Activated CD8-positive, alpha-beta memory T cell treated with anti-CD3 and anti-CD28 coated beads for 48 hours (primary cell): ENCODE results near the gene OR10P1.
"Not testable (repeated sequence)": the region's sequence is repeated elsewhere in the genome, so short reads cannot be mapped to it uniquely, and the experiment has no call there.

ENCODE experiments used
- DNase-seq, 3 experiments: peaks; one replicate each; pipeline ENCODE4 v3.0.0-alpha.2; 2020; ENCODE audit warnings: low read depth in 2 of 3, low spot score in 2 of 3

OR10P1 gene

DNA sequence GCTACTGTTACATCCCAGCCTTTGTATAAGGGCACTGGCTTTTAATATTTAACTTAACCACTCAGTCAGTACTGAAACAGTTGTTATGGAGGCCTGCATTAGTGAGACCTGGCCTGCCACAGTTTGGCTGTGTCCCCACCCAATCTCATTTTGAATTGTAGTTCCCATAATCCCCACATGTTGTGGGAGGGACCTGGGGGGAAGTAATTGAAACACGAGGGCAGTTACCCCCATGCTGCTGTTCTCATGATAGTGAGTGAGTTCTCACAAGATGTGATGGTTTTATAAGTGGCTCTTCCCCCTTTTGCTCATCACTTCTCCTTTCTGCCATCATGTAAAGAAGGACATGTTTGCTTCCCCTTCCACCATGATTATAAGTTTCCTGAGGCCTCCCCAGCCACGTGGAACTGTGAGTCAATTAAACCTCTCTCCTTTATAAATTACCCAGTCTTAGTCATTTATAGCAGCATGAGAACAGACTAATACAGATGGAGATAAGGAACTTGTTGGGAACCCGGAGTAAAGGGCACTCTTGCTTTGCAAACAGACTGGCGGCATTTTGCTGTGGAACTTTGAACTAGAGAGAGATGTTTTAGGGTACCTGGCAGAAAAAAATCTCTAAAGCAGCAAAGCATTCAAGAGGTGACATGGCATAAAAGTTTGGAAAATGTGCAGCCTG lies 14.1 kb downstream of the OR10P1 start:
- DNase-seq = not testable (repeated sequence)

DNA sequence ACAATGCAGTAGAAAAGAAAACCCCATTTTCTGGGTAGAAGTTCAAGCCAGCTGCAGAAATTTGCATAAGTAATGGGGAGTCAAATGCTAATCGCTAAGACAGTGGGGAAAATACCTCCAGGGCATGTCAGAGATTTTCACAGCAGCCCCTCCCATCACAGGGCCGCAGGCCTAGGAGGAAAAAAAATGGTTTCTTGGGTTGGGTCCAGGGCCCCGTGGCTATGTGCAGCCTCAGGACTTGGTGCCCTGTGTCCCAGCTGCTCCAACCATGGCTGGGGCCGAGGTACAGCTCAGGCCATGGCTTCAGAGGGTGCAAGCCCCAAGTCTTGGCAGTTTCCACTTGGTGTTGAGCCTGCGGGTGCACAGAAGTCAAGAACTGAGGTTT lies 14.6 kb downstream of the OR10P1 start:
- no peak for DNase-seq

DNA sequence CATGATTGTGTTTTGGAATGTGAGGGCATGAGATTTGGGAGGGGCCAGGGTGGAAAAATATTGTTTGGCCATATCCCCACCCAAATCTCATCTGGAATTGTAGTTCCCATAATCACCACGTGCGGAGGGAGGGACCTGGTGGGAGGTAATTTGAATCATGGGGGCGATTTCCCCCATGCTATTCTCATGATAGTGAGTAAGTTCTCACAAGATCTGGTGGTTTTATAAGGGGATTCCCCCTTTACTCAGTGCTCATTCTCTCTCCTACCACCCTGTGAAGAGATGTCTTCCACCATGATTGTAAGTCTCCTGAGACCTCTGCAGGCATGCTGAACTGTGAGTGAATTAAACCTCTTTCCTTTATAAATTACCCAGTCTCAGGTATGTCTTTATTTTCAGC lies 15.7 kb downstream of the OR10P1 start:
- DNase-seq = no peak

DNA sequence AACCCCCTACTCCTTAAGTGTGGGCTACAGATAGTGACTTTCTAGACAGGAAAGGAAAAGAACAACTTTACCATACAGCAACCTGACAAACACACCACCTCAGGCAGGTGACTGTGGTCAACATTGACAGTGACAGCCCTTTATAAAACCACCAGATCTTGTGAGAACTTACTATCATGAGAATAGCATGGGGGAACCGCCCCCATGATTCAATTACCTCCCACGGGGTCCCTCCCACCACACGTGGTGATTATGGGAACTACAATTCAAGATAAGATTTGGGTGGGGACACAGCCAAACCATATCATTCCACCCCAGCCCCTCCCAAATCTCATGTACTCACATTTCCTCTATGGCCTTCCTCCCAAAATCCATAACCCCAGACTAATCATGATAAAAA lies 16.3 kb downstream of the OR10P1 start:
- no peak for DNase-seq

DNA sequence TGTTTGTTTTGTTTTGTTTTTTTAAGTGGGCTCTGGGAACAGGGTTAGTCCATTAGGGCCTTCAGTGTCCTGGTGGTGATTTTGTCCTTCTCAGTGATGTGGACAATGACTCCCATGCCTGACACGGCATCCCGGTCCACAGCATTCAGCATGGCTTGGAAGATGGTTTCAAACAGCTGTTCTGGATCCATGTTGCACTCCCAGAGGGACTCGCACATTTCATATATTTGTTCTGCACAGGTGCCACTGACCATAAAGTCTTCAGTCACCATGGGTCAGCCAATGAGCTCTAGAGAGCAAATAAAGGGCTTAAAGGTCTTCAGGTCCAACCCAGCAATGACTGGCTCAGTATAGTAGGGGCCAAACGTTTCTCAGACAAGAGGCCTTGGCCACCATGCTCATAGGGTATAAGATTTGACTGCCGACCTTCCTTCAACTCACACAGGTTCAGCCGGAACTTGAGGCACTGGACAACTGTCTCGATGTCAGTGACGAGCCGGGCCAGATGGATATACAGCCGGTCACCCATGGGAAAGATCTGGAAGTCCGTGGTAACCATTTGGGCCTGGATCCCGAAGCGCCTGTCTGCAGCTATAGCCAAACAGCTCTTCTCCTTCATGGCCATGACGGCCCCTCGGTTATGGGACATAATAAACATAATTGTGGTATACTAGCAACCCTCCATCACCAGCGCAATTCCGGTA lies 18.0 kb downstream of the OR10P1 start:
- no peak for DNase-seq

DNA sequence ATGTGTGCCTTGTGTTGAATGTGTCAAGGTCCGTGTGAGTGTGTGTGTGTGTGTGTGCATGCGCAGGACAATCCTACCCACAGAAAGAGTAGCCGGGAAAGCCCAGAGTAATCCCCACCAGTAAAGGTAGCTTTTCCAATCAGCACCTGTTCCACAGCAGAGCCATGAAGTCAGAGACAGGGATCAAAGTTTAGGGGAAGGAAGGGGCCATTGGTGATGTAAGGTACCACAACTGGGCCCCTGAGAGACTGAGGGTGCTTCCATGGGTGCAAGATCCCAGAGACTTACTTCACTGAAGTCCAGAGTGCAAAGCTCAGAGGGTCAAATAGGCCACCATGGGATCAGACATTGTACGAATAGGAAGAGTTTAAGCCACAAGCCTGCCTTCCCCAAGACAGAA lies 20.5 kb downstream of the OR10P1 start:
- DNase-seq = no peak

DNA sequence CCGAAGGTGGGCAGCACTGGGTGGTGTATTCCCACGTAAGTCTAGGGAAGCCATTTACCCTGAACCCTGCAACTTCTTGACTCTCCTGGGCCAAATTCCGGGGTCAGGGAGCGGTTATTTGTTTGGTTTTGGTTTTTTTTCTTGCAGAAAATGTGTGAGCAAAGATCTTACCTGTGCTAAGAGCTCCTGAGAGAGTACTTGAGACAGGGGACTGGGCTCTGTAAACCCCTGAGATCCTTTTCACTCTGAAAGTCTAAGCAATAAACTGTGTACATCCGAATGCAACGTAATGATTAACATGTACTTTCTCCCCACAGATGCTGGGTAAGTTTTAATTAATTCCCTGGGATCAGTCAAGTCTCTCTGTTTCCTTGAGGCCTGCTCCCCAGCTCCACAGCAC lies 21.5 kb downstream of the OR10P1 start:
- no peak for DNase-seq

DNA sequence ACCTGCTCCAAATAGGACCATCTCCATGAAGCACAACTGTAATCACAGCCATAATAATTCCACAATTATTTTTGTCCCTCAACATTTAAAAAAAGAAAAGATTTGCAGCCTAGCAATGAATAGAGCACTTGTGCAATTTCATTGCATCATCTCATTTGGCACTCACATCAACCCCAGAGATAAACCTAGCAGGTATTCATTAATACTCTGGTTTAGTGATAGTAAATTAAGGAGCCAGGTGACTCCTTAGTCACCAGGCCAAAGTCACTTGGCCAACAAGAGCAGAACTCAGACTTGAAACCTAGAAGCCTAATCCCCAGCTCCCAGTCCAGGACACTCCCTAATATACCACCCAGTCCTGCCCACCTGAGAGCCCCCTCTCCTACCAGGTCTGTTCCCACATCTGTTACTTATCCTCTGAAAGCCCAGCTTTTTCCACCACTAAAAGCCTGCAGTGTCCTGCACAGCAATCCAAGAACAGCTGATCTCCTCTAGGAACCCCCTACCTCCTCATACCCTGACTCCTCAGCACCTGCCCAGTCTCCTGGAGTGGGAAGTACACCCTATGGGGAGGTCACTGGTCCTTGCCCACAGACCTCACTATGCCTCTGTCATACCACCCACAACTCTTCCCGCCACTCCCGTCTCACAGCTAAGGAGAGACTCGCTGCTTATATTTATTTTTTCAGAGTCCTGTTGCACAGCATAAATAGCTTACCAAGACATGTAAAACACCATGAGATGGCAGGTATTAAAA lies 22.1 kb downstream of the OR10P1 start:
- no peak for DNase-seq

DNA sequence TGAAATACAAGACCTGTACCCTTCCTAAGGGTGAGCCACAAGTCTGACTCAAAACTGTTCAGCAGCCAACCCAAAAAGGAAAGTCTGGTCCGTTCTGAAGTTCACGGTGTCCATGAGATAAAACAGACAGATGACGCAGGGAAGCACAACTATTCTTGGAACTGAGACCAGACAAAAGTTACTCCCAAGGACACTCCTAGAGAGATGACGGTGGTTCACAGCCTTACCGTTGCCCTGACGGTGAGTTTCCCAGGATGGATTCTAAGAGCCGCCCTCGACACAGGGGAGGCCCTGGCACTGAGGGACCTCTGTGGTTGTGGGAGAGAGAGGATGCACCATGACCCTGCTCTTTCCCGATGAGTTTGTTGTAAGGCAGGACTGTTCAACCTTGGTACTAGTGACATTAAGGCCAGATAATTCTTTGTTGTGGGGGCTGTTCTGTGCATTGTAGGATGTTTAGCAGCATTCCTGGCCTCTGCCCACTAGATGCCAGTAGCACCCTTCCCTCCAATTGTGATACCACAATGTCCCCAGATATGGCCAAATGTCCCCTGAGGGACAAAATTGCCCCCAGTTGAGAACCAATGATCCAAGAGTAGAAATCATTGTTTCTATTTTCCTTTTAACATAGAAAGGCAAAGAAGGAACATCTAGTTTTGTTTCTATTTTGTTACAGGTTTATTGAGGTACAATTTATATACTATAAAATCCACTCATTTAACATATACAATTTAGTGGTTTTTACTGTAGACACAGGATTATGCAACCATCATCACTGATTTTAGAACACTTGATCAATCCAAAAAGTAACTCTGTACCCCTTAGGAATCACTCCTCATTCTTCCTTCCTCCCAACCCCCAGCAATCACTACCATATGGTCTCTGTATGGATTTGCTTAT lies 23.0 kb downstream of the OR10P1 start:
- DNase-seq = no peak

DNA sequence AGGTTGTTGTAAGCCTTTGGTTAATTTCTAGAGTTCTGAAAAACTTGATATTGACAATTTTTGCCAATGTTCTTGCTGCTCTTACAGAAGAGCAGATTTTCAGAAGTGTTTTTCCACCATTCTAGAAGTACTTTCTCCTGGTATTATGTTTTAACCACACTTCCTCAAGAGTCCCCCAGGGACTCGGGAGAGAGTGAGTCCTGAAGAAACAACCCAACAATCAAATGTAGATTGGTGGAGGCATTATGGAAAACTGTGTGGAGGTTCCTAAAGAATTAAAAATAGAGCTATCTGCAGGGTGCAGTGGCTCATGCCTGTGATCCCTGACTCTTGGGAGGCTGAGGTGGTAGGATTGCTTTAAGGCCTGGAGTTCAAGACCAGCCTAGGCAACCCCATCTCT lies 26.7 kb downstream of the OR10P1 start:
- DNase-seq = no peak

DNA sequence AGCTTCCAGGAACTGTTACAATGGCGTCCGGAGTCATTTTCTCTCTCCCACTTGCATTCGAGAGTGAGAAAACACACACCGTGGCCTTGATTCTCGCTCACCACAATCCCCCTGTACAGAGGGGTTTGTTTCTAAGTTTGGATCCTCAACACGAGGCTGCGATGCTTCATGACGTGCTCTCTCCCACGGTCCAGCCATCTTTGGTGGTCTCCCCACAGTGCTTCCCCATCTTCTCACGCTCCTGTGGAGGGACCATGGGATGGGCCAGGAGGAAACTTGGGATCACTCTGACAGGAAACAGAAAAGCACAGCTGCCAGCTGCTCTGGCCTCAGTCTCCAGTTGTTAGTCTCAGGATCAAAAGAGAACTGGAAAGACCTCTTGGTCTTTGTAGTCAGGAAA lies 28.1 kb downstream of the OR10P1 start:
- no peak for DNase-seq

DNA sequence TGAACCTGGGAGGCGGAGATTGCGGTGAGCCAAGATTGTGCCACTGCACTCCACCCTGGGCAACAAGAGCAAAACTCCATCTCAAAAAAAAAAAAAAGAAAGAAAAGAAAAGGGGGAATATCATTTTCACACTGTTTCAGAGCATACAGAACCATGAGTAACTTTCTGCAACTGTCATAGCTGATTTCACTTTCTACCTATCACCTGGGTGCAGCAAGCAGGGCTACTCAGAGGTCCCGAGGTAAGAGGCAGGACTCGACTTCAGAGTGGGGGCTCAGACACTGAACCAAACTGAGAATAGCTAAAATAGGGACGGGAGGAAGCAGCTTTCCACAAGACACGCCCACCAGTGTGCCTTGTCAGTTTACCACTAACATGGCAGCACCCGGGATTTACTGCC lies 29.8 kb downstream of the OR10P1 start:
- no peak for DNase-seq

DNA sequence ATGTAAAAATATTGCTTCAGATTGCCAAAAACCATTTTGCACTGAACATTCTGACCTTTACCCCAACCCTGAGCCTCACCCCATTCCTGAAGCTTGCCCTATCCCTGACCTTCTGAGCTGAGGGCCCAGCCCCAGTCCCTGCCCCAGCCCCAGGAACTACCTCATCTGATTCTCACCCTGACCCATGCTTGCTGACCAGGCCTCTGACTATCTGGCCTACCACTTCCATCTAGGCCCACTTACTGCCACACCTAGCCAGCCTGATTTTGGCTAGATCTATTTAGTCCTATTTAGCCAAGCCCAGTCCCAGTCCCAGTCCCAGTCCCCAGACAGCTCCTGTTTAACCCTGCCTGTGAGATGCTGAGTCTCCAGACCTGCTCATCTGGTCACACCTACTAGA lies 33.6 kb downstream of the OR10P1 start:
- no peak for DNase-seq

DNA sequence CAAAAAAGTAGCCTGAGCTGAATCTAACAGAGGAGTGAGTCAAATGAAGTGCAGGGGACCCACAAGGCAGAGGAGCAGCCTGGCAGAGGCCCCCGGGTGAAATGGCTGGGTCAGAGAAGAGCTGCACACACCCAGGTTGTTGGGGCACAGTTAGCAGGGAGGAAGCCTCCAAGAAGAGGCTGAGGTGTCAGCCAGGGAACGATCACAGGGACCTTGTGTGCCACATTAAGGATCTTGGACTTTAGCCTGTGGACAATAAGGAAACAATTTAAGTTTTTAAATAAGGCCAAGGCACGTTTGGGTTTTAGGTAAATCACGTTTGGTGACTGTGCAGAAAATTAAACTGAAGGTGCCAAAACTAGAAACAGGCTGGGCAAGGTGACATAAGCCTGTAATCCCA lies 35.1 kb downstream of the OR10P1 start:
- no peak for DNase-seq

DNA sequence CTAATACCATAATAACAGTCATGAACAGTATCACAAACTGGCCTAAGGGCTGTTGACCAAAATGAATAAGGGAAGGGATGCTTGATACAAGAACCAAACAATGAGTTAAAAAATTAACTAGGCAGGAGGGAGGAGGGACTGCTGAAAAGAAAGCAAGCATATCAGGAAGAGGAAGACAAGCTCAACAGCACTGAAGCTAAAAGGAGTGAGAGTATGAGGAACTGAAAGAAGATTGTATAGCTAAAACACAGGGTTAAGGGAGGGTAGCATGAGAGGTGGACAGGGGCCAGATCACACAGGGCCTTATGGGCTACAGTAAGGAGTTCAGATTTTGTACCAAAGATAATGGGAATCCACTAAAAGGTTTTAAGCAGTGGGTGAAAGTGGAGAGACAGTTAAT lies 36.9 kb downstream of the OR10P1 start:
- DNase-seq = no peak

DNA sequence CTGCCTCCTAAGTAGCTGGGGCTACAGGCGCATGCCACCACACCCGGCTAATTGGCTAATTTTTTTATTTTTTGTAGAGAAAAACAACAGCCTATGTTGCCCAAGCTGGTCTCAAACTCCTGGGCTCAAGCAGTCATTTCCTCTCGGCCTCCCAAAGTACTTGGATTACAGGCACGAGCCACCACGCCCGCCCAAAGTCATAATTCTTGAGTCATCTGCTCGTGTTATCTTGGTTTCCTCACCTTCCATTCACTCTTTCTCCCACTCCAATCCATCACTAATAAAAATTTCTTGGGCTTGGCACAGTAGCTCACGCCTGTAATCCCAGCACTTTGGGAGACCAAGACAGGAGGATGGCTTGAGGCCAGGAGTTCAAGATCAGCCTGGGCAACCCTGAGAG lies 39.0 kb downstream of the OR10P1 start:
- DNase-seq = no peak

DNA sequence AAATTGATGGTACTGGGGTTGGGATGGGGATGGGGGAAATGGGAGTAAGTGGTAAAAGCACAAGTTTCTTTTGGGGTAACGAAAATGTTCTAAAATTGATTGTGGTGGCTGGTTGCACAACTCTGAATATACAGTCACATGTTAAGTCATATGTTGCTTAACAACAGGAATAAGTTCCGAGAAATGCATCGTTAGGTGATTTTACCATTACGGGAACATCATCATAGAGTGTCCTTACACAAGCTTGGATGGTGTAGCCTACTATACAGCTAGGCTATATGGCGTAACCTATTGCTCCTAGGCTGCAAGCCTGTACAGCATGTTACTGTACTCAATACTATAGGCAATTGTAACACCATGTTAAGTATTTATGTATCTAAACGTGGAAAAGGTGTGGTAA lies 40.0 kb downstream of the OR10P1 start:
- DNase-seq = no peak

DNA sequence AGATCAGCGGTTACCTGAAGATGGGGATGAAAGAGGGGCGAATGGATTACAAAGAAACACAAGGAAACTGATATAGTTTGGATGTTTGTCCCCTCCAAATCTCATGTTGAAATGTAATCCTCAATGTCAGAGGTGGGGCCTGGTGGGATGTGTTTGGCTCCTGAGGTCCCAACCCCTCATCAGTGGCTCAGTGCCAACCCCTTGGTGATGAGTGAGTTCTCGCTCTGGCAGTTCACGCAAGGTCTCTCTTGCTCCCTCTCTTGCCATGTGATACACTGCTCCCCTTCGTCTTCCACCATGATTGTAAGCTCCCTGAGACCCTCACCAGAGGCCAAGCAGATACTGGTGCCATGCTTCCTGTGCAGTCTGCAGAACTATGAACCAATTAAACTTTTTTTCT lies 43.0 kb downstream of the OR10P1 start:
- DNase-seq = no peak

DNA sequence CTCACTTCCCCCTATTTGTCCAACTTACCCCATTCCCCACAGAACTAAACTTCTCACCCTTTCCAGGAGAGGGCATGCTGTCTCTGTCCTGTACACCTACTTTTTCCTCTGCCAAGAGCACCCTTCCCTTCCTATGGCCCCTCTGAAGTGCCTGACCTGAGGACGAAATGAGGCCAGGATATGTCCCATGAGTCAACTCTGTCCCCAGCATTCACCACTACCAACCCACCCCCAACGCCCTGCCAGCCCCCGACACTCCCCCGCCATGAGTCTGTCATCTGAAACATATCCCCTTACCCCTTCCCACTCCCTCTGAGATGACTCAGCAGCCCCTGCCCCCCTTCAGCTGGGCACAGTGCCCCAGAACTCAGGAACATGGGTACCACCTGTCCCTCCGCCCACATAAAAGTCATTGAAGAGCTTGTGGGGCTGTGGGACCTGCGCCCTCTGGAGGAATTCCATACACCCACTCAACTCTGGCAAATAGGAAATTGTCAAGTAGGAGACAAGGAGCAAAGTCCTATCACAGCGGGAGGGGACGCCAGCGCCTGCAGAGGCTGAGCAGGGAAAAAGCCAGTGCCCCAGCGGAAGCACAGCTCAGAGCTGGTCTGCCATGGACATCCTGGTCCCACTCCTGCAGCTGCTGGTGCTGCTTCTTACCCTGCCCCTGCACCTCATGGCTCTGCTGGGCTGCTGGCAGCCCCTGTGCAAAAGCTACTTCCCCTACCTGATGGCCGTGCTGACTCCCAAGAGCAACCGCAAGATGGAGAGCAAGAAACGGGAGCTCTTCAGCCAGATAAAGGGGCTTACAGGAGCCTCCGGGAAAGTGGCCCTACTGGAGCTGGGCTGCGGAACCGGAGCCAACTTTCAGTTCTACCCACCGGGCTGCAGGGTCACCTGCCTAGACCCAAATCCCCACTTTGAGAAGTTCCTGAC lies 44.7 kb downstream of the OR10P1 start:
- DNase-seq = no peak

DNA sequence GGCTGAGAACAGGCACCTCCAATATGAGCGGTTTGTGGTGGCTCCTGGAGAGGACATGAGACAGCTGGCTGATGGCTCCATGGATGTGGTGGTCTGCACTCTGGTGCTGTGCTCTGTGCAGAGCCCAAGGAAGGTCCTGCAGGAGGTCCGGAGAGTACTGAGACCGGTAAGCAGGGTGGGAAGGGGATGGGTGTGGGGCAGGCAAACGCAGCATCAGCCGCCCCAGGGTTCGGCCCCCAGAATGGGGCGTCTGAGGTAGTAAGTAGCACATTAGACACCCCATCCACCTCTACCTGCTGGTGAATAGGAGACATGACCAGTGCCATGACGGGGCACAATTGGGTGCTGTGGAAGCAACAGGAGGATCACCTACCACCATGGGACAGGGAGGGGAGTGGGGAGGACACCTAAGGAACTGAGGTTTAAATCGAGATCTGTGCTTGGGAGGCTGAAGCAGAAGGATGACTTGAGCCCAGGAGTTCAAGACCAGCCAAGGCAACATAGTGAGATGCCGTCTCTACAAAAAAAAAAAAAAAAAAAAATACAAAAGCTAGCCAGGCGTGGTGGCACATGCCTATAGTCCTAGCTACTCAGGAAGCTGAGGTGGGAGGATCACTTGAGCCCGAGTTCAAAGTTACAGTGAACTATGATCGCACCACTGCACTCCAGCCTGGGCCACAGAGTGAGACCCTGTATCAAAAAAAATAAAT lies 45.5 kb downstream of the OR10P1 start:
- DNase-seq = no peak
